ENCODE measurements around the gene MGAT5B. TPM values are rescaled to one million over a fixed set of nuclear protein-coding genes. Genes with fewer than 3 reads are reported as not detected.

Gene MGAT5B
- 0.66 and 0.79 TPM in 2 replicates for polyA plus RNA-seq (2013)

DNA sequence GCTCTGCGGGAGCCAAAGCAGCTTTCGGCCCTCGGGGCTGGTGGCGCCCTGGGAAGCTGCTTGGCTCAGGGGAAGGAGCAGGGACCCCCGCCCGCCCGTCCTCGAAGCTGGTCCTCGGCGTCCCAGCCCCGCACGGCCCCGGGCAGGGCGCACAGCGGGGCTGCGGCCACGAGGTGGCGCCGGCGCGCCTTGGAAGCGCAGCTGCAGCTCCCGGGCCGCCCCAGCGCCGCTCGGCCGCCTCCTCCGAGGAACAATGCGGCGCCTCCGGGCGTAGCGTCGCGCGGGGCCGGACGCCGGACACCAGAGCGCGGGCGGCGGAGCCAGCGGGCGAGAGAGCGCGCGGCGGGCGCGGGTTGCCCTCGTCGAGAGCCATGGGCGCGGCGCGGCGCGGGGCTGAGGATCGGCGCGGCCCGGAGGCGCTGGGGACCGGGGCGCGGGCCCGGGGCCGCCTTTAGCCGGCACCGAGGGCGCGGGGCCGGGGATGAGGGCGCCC lies at the start of gene MGAT5B:
Gene MGAT5B (plus strand): TSS at position 229 of the 493 bp plus-strand sequence. CDS start 626 bp downstream, outside the sequence.
- Histone ChIP-seq H3K4me1 (ENCODE audit: control insufficient read depth in 1 of 2, insufficient read depth in 2 of 2, low read length in 2 of 2) (peaks cover 4 to 33% of the 10 kb centered on the region in 2 experiments), H3K27ac (ENCODE audit: low read depth, low read length) (no peak within 1 kb of the TSS), H3K14ac (ENCODE audit: low read length) (peak within 1 kb of the TSS; percentile 32), H4K91ac (ENCODE audit: low read depth, low read length) (peak within 1 kb of the TSS; percentile 28), H4K12ac (ENCODE audit: low read depth, low read length) (peak within 1 kb of the TSS; percentile 23), H3K79me2 (ENCODE audit: control insufficient read depth, insufficient read depth, low read length, poor library complexity) (no peaks in the 10 kb centered on the region), H3K36me3 (ENCODE audit: control insufficient read depth in 1 of 2, insufficient read depth in 2 of 2, low read length in 2 of 2) (no peaks in the 10 kb centered on the region), H3K9ac (ENCODE audit: low read length) (no peak within 1 kb of the TSS), H2BK5ac (ENCODE audit: low read depth, low read length, poor library complexity) (no peak within 1 kb of the TSS), H3K27me3 (ENCODE audit: insufficient read depth, low read length) (peaks cover 21% of the 10 kb centered on the region), H2AFZ (ENCODE audit: insufficient read depth, low read length, poor library complexity) (peak within 1 kb of the TSS; percentile 45), H3K18ac (ENCODE audit: low read length) (no peak within 1 kb of the TSS), H2BK120ac (ENCODE audit: insufficient read depth, low read length, poor library complexity) (peak within 1 kb of the TSS; percentile 41), H4K8ac (ENCODE audit: low read depth, low read length) (peak within 1 kb of the TSS; percentile 75), H3K4ac (ENCODE audit: low read depth, low read length) (no peak within 1 kb of the TSS), H3K23ac (ENCODE audit: low read length) (no peak within 1 kb of the TSS), H3K4me3 (ENCODE audit: low read depth, low read length) (peak within 1 kb of the TSS; percentile 10), H3K4me2 (ENCODE audit: low read length) (peak within 1 kb of the TSS; percentile 72), H3K9me3 (ENCODE audit: insufficient read depth, low read depth, low read length) (peaks cover 4% of the 10 kb centered on the region), H2BK12ac (ENCODE audit: low read length) (no peak within 1 kb of the TSS), H2AK5ac (ENCODE audit: low read length) (no peak within 1 kb of the TSS), H3K79me1 (ENCODE audit: low read length) (no peaks in the 10 kb centered on the region)
- DNase-seq = peak; percentile 91 to 96
- no CpG with 5 or more reads among the region's 76 CpGs for WGBS (ENCODE audit: extremely low coverage, insufficient coverage, insufficient read length)

GRCh38 chr17:76820039-76820438 lies 48.2 kb upstream of the MGAT5B start:
- no peak overlapping the region for H3K4me2 ChIP-seq (ENCODE audit: low read length)
- no peak overlapping the region for H4K91ac ChIP-seq (ENCODE audit: low read depth, low read length)
- no peaks in the 10 kb centered on the region for H3K27me3 ChIP-seq (ENCODE audit: insufficient read depth, low read length)
- DNase-seq = no peak
- no peak overlapping the region for H2BK120ac ChIP-seq (ENCODE audit: insufficient read depth, low read length, poor library complexity)
- H3K79me2 ChIP-seq (ENCODE audit: control insufficient read depth, insufficient read depth, low read length, poor library complexity) = no peaks in the 10 kb centered on the region
- no peak overlapping the region for H3K9ac ChIP-seq (ENCODE audit: low read length)
- no peak overlapping the region for H3K4me3 ChIP-seq (ENCODE audit: low read depth, low read length)
- H2BK5ac ChIP-seq (ENCODE audit: low read depth, low read length, poor library complexity) = no peak overlapping the region
- H3K4me1 ChIP-seq (ENCODE audit: control insufficient read depth in 1 of 2, insufficient read depth in 2 of 2, low read length in 2 of 2) = no peaks in the 10 kb centered on the region
- no peaks in the 10 kb centered on the region for H3K79me1 ChIP-seq (ENCODE audit: low read length)
- H3K23ac ChIP-seq (ENCODE audit: low read length) = no peak overlapping the region
- H3K9me3 ChIP-seq (ENCODE audit: insufficient read depth, low read depth, low read length) = peaks cover 2% of the 10 kb centered on the region
- no peak overlapping the region for H2BK12ac ChIP-seq (ENCODE audit: low read length)
- H3K14ac ChIP-seq (ENCODE audit: low read length) = no peak overlapping the region
- H3K18ac ChIP-seq (ENCODE audit: low read length) = no peak overlapping the region
- no peak overlapping the region for H4K12ac ChIP-seq (ENCODE audit: low read depth, low read length)
- H3K36me3 ChIP-seq (ENCODE audit: control insufficient read depth in 1 of 2, insufficient read depth in 2 of 2, low read length in 2 of 2) = no peaks in the 10 kb centered on the region
- H3K27ac ChIP-seq (ENCODE audit: low read depth, low read length) = no peak overlapping the region
- H3K4ac ChIP-seq (ENCODE audit: low read depth, low read length) = no peak overlapping the region
- no CpG with 5 or more reads among the region's 1 CpG for WGBS (ENCODE audit: extremely low coverage, insufficient coverage, insufficient read length)
- no peak overlapping the region for H4K8ac ChIP-seq (ENCODE audit: low read depth, low read length)
- H2AK5ac ChIP-seq (ENCODE audit: low read length) = no peak overlapping the region
- no peak overlapping the region for H2AFZ ChIP-seq (ENCODE audit: insufficient read depth, low read length, poor library complexity)

- H3K4ac ChIP-seq (ENCODE audit: low read depth, low read length) = no peak overlapping the region
- no peak overlapping the region for H2AFZ ChIP-seq (ENCODE audit: insufficient read depth, low read length, poor library complexity)
- H3K9ac ChIP-seq (ENCODE audit: low read length) = no peak overlapping the region
- no peaks in the 10 kb centered on the region for H3K4me1 ChIP-seq (ENCODE audit: control insufficient read depth in 1 of 2, insufficient read depth in 2 of 2, low read length in 2 of 2)
- no peak overlapping the region for H3K18ac ChIP-seq (ENCODE audit: low read length)
- no peak overlapping the region for H3K4me2 ChIP-seq (ENCODE audit: low read length)
- no peaks in the 10 kb centered on the region for H3K36me3 ChIP-seq (ENCODE audit: control insufficient read depth in 1 of 2, insufficient read depth in 2 of 2, low read length in 2 of 2)
- DNase-seq = no peak
- H2BK5ac ChIP-seq (ENCODE audit: low read depth, low read length, poor library complexity) = no peak overlapping the region
- no peak overlapping the region for H4K12ac ChIP-seq (ENCODE audit: low read depth, low read length)
- H2BK12ac ChIP-seq (ENCODE audit: low read length) = no peak overlapping the region
- H3K27ac ChIP-seq (ENCODE audit: low read depth, low read length) = no peak overlapping the region
- H2AK5ac ChIP-seq (ENCODE audit: low read length) = no peak overlapping the region
- H3K27me3 ChIP-seq (ENCODE audit: insufficient read depth, low read length) = no peaks in the 10 kb centered on the region
- H3K23ac ChIP-seq (ENCODE audit: low read length) = no peak overlapping the region
- H2BK120ac ChIP-seq (ENCODE audit: insufficient read depth, low read length, poor library complexity) = no peak overlapping the region
- no peak overlapping the region for H4K91ac ChIP-seq (ENCODE audit: low read depth, low read length)
- no peaks in the 10 kb centered on the region for H3K79me2 ChIP-seq (ENCODE audit: control insufficient read depth, insufficient read depth, low read length, poor library complexity)
- no peaks in the 10 kb centered on the region for H3K79me1 ChIP-seq (ENCODE audit: low read length)
- H3K9me3 ChIP-seq (ENCODE audit: insufficient read depth, low read depth, low read length) = peaks cover 2% of the 10 kb centered on the region
- no peak overlapping the region for H3K14ac ChIP-seq (ENCODE audit: low read length)
- H3K4me3 ChIP-seq (ENCODE audit: low read depth, low read length) = no peak overlapping the region
- WGBS (ENCODE audit: extremely low coverage, insufficient coverage, insufficient read length) = no CpG with 5 or more reads among the region's 4 CpGs
- no peak overlapping the region for H4K8ac ChIP-seq (ENCODE audit: low read depth, low read length)
These were observed 47.6 kb upstream of the MGAT5B start for GRCh38 chr17:76820561-76820960.

DNA sequence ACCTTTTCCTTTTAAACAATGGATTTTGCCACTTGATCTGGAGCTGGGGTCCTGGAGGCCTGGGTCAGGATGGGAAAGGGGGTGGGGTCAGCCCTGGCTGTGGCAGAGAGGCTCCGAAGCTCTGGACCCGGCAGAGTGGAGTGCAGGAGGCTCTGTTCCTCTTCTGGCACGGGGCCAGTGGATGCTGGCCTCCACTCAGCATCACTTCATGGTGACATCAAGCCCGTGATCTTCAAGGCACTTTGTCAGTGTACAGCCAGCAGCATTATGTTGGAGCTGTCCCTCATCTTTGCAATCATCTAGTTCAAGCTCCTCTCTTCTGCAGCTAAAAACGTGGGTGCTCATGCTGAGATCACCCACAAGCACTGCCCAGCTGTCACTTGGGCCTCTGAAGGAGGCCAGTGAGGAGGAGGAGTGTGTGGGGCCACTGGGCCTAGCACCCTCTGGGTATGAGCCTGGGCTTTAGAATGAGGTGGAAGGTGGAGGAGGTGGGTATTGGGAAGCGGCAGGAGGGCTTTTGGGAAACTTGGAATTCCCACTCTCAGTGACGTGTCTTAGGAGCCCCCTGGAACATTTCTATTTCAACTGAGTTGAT lies 45.9 kb upstream of the MGAT5B start:
- WGBS (ENCODE audit: extremely low coverage, insufficient coverage, insufficient read length) = no CpG with 5 or more reads among the region's 7 CpGs
- DNase-seq = no peak
- no peak overlapping the region for H2AK5ac ChIP-seq (ENCODE audit: low read length)

More for the DNA sequence above, 45.9 kb upstream of the MGAT5B start:
- Histone ChIP-seq H4K12ac (ENCODE audit: low read depth, low read length) (no peak overlapping the region), H3K36me3 (ENCODE audit: control insufficient read depth in 1 of 2, insufficient read depth in 2 of 2, low read length in 2 of 2) (no peaks in the 10 kb centered on the region), H3K18ac (ENCODE audit: low read length) (no peak overlapping the region), H3K14ac (ENCODE audit: low read length) (no peak overlapping the region), H3K9ac (ENCODE audit: low read length) (no peak overlapping the region), H3K4ac (ENCODE audit: low read depth, low read length) (no peak overlapping the region), H4K8ac (ENCODE audit: low read depth, low read length) (no peak overlapping the region), H3K27ac (ENCODE audit: low read depth, low read length) (no peak overlapping the region), H2BK12ac (ENCODE audit: low read length) (no peak overlapping the region), H3K4me1 (ENCODE audit: control insufficient read depth in 1 of 2, insufficient read depth in 2 of 2, low read length in 2 of 2) (no peaks in the 10 kb centered on the region), H3K9me3 (ENCODE audit: insufficient read depth, low read depth, low read length) (peaks cover 2% of the 10 kb centered on the region), H3K27me3 (ENCODE audit: insufficient read depth, low read length) (no peaks in the 10 kb centered on the region), H2BK5ac (ENCODE audit: low read depth, low read length, poor library complexity) (no peak overlapping the region), H4K91ac (ENCODE audit: low read depth, low read length) (no peak overlapping the region), H3K23ac (ENCODE audit: low read length) (no peak overlapping the region), H2BK120ac (ENCODE audit: insufficient read depth, low read length, poor library complexity) (no peak overlapping the region), H3K79me1 (ENCODE audit: low read length) (no peaks in the 10 kb centered on the region), H3K4me2 (ENCODE audit: low read length) (no peak overlapping the region), H2AFZ (ENCODE audit: insufficient read depth, low read length, poor library complexity) (no peak overlapping the region), H3K79me2 (ENCODE audit: control insufficient read depth, insufficient read depth, low read length, poor library complexity) (no peaks in the 10 kb centered on the region), H3K4me3 (ENCODE audit: low read depth, low read length) (no peak overlapping the region)
